Measurements from ENCODE around the gene CLCNKB.
"Not testable (repeated sequence)": the region's sequence is repeated elsewhere in the genome, so short reads cannot be mapped to it uniquely, and the experiment has no call there.

CLCNKB gene

DNA sequence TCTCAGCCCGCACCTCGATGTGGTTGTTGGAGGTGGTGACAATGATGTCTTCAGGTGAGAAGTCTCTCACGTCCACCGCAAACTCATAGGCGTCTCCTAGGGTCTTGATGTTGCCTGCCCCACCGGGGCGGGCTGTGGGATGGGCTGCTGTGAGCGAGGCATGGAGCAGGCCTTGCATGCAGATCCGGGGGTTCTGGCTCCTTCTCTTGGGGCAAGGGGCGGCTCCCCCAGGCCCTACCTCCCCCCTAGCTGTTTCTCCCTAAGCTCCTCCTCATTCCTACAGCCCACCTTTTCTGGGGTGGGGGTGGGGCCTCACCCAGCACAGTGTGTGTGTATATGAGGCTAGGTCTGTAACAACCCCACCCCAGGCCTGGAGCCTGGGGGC is 26.5 kb upstream of the CLCNKB start:
- Histone ChIP-seq H3K27me3 (ENCODE audit: control insufficient read depth, insufficient read depth, low read length) (peaks cover 5% of the 10 kb centered on the region), H3K36me3 (ENCODE audit: control insufficient read depth, insufficient read depth, low read length) (no peaks in the 10 kb centered on the region), H3K4me3 (ENCODE audit: low read depth, low read length) (no peak overlapping the region), H3K9ac (ENCODE audit: low read depth, low read length) (no peak overlapping the region), H3K4me1 (ENCODE audit: control insufficient read depth, insufficient read depth, low read length) (peaks cover 8% of the 10 kb centered on the region), H3K9me3 (ENCODE audit: control insufficient read depth, insufficient read depth, low read length) (no peaks in the 10 kb centered on the region)

DNA sequence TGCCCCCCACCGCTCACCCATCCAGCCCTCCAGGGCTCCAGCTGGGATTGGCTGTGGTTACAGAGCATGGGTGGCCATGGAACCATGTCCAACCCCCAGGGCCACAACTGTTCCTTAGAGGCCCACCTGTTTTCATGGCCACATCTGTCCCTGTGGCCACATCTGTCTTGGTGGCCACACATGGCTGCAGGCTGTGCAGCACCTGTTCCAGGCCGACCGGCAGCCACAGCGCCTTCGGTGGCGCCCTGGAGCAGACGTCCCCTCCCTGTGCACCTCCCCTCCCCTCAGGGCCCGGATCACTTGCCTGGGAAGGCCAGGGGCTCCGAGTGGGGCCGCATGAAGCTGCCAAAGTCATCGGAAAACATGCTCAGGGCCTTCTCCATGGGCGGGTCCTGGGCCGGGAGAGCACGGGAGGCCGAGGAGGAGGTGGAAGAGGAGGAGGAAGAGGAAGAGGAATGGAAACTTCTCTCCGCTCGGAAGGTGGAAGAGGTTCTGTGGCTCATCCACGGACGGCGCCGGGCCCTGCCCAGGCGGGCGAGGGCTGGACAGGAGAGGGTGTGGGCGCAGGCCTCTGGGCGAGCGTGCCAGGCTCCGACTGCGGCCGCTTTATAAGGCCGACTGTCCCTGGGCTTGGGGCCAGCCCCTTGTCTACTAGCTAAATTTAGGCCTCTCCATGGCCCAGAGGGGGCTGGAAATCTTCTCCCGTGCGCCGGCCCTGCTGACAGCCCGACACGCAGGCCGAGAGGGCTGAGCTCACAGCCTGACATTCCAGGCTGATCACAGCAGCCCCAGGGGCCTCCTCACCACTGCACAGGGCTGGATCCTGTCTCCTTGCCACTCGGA is 25.9 kb upstream of the CLCNKB start, which contains the start of gene HSPB7:
TSS of gene HSPB7 (minus strand) at position 583 of the 843 bp plus-strand sequence. CDS start at position 503, 80 bp downstream.
- no peak within 1 kb of the TSS for H3K4me3 ChIP-seq (ENCODE audit: low read depth, low read length)
- no peaks in the 10 kb centered on the region for H3K9me3 ChIP-seq (ENCODE audit: control insufficient read depth, insufficient read depth, low read length)
- no peak within 1 kb of the TSS for H3K9ac ChIP-seq (ENCODE audit: low read depth, low read length)
- peaks cover 5% of the 10 kb centered on the region for H3K4me1 ChIP-seq (ENCODE audit: control insufficient read depth, insufficient read depth, low read length)
- peaks cover 8% of the 10 kb centered on the region for H3K27me3 ChIP-seq (ENCODE audit: control insufficient read depth, insufficient read depth, low read length)
- H3K36me3 ChIP-seq (ENCODE audit: control insufficient read depth, insufficient read depth, low read length), result no peaks in the 10 kb centered on the region

DNA sequence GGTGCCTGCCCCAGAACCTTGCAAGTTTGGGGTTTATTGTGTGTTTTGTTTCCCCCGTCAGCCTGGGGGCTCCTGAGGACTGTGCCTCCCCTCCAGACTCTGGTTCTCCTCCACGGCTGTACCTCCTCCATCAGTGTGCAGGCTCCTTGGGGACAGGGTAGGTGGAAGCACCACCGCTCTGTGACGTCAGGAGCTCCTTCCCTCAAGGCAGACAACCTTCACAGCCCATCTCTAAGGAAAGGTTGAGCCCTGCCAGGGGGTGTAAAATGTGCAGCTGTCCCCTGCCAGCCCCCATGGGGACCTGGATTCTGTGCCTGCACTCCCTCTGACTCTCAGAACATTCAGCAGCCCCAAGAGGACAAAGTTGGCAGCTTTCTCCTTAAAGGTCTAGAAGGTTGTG is 25.3 kb upstream of the CLCNKB start:
- Histone ChIP-seq H3K9ac (ENCODE audit: low read depth, low read length) (no peak overlapping the region), H3K4me3 (ENCODE audit: low read depth, low read length) (no peak overlapping the region), H3K4me1 (ENCODE audit: control insufficient read depth, insufficient read depth, low read length) (peaks cover 5% of the 10 kb centered on the region), H3K27me3 (ENCODE audit: control insufficient read depth, insufficient read depth, low read length) (peaks cover 8% of the 10 kb centered on the region), H3K9me3 (ENCODE audit: control insufficient read depth, insufficient read depth, low read length) (no peaks in the 10 kb centered on the region), H3K36me3 (ENCODE audit: control insufficient read depth, insufficient read depth, low read length) (no peaks in the 10 kb centered on the region)

DNA sequence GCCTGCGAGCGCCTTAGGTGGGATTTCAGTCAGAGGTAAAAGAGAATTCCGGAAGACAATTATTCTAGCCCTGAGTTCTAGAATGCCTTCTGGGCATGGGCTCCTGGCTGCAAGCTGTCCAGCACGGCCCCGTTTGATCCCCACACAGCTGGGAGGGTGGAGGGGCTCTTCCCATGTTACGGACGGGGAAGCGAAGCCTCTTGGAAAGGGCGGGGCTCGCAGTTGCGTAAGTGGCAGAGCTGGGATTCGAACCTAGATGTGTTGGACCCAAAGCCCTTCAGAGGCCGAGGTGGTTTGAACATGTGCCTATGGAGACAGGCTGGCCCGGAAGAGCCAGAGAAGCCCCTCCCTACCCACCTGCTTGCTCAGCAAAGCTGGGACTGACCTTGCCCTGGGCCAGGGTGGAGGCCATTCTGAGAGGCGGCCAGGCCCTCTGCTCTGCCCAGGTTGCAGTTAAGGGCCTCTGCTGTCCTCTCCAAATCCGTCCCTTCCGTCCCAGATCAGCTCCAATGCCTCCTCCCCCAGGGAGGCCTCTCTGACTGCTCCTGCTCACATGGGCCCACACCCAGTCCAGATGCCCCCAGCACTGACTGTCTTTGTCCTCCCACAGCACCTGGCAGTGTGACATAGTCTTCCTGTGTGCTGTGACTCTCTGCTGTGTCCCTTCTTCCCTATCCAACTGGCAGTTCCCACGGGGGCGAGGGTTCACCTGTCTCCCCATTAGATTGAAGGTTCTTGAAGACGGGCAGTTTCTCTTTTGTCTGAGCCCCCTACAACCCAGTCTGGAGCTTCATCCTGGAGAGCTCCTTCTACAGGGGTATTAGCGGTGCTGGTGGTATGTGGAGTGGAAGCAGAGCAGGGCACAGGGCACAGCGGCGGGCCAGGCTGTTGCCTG is 24.6 kb upstream of the CLCNKB start:
- Histone ChIP-seq H3K27me3 (ENCODE audit: control insufficient read depth, insufficient read depth, low read length) (peaks cover 9% of the 10 kb centered on the region), H3K9me3 (ENCODE audit: control insufficient read depth, insufficient read depth, low read length) (no peaks in the 10 kb centered on the region), H3K36me3 (ENCODE audit: control insufficient read depth, insufficient read depth, low read length) (no peaks in the 10 kb centered on the region), H3K9ac (ENCODE audit: low read depth, low read length) (peak overlapping the region; percentile 8), H3K4me1 (ENCODE audit: control insufficient read depth, insufficient read depth, low read length) (peaks cover 2% of the 10 kb centered on the region), H3K4me3 (ENCODE audit: low read depth, low read length) (no peak overlapping the region)

DNA sequence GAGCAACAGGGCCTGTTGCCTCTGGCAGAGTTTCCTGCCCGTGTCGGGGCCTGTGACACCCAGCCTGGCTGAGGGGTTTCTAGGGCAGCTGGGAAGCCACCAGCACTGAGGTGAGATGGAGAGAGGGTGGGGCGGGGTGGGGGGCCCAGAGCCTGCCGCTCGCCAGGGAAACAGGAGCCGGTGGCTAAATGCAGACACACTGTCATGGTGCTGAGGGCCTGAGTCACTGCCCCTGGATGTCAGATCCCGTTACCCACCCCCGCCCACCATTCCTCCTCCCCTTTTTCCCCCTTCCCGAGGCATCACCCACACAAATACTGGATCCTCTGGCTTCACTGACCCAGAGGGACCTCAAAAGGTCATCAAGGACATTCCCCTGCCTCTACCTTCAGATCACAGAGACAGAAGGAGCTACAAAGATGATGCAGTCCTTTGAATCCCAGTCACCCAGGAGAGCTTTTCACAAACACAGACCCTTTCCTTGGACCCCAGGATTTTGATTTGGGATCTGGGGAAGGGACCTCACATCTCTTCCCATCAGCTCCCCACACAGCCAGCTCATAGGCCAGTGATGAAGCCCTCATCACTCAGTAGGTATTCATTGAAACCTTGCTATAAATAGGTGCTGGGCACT is 23.8 kb upstream of the CLCNKB start:
- Histone ChIP-seq H3K9ac (ENCODE audit: low read depth, low read length) (no peak overlapping the region), H3K36me3 (ENCODE audit: control insufficient read depth, insufficient read depth, low read length) (no peaks in the 10 kb centered on the region), H3K4me1 (ENCODE audit: control insufficient read depth, insufficient read depth, low read length) (peaks cover 2% of the 10 kb centered on the region), H3K9me3 (ENCODE audit: control insufficient read depth, insufficient read depth, low read length) (no peaks in the 10 kb centered on the region), H3K4me3 (ENCODE audit: low read depth, low read length) (no peak overlapping the region), H3K27me3 (ENCODE audit: control insufficient read depth, insufficient read depth, low read length) (peaks cover 10% of the 10 kb centered on the region)

DNA sequence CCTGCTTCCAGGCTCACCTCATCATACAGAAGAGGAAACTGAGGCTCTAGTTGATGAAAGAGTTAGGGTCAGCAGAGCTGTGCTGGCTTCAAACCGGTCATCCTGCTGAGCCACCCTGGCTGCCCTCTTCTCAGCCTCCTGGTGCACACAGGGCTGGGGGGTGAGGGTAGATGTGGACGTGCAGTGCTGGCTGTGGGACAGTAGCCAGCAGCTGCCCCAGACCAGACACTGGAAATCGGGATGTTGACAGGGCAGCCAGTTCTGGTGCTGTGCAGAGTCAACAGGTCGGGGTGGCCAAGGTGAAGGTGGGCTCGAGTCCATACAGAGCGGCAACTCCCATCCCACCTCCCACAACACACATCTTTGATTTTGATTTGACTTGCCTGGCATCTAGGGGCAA is 23.3 kb upstream of the CLCNKB start:
- H3K27me3 ChIP-seq (ENCODE audit: control insufficient read depth, insufficient read depth, low read length), result peaks cover 10% of the 10 kb centered on the region
- no peaks in the 10 kb centered on the region for H3K4me1 ChIP-seq (ENCODE audit: control insufficient read depth, insufficient read depth, low read length)
- H3K9ac ChIP-seq (ENCODE audit: low read depth, low read length), result no peak overlapping the region
- no peaks in the 10 kb centered on the region for H3K9me3 ChIP-seq (ENCODE audit: control insufficient read depth, insufficient read depth, low read length)
- no peaks in the 10 kb centered on the region for H3K36me3 ChIP-seq (ENCODE audit: control insufficient read depth, insufficient read depth, low read length)
- no peak overlapping the region for H3K4me3 ChIP-seq (ENCODE audit: low read depth, low read length)

DNA sequence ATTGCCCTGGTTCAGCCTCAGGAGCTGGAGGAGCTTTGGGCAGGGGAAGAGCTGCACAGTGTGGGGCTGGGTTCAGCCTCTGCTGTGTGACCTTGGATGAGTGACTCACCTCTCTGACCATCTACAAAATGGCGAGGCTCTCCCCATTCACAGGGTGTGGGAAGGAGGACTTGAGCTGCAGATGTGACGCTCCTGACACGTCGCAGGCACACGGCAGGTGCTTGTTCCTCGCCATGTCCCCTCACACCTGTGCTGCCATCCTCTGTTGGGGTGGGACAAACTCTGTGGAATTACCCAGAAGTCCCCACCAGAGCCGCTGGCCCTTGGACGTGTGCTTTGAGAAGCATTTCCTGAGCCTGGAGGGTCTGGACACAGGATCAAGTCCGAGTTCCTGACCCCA is 22.7 kb upstream of the CLCNKB start:
- H3K9me3 ChIP-seq (ENCODE audit: control insufficient read depth, insufficient read depth, low read length); H3K9ac ChIP-seq (ENCODE audit: low read depth, low read length); H3K36me3 ChIP-seq (ENCODE audit: control insufficient read depth, insufficient read depth, low read length); H3K4me3 ChIP-seq (ENCODE audit: low read depth, low read length); H3K4me1 ChIP-seq (ENCODE audit: control insufficient read depth, insufficient read depth, low read length): not testable (repeated sequence)
- peaks cover 10% of the 10 kb centered on the region for H3K27me3 ChIP-seq (ENCODE audit: control insufficient read depth, insufficient read depth, low read length)

DNA sequence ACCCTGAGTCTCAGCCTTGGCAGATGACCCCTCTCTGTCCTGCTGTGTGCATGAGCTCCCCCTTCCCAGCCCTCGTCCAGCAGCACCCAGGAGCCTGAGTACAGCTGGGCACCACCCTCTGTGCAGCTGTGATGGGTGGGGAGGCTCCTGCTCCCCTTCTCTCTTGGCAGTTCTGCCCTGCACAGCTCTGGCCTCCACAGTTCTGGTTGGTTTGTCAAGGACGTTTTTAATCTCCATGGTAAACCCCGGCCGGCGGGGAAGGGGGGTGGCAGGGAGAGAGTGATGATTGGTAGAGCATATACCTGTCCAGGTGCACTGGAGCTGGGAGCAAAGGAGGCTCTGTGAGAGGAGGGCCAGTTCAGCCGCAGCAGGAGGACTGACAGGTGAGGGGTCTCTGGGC is 21.9 kb upstream of the CLCNKB start, which contains the start of gene CLCNKA:
TSS of gene CLCNKA (plus strand) at position 356 of the 400 bp plus-strand sequence. CDS start 584 bp downstream, outside the sequence.
- Histone ChIP-seq H3K4me1 (ENCODE audit: control insufficient read depth, insufficient read depth, low read length) (no peaks in the 10 kb centered on the region), H3K27me3 (ENCODE audit: control insufficient read depth, insufficient read depth, low read length) (peaks cover 10% of the 10 kb centered on the region), H3K9ac (ENCODE audit: low read depth, low read length) (no peak within 1 kb of the TSS), H3K9me3 (ENCODE audit: control insufficient read depth, insufficient read depth, low read length) (no peaks in the 10 kb centered on the region), H3K4me3 (ENCODE audit: low read depth, low read length) (no peak within 1 kb of the TSS), H3K36me3 (ENCODE audit: control insufficient read depth, insufficient read depth, low read length) (no peaks in the 10 kb centered on the region)

DNA sequence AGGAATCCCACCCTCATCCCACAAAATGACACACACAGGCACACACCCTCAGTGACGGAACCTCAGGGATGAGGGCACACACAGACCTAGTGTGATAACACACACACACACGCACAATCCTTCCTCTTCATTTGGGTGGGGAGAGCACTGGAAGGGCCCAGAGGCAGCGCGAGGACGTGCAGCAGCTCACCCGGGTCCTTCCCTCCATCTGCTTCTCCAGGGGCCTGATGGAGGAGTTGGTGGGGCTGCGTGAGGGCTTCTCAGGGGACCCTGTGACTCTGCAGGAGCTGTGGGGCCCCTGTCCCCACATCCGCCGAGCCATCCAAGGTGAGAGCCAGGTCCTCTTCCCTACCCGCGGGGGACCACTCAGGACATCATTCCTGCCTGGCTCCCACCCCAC is 21.2 kb upstream of the CLCNKB start:
- peaks cover 10% of the 10 kb centered on the region for H3K27me3 ChIP-seq (ENCODE audit: control insufficient read depth, insufficient read depth, low read length)
- H3K4me3 ChIP-seq (ENCODE audit: low read depth, low read length), result no peak overlapping the region
- H3K4me1 ChIP-seq (ENCODE audit: control insufficient read depth, insufficient read depth, low read length), result no peaks in the 10 kb centered on the region
- H3K36me3 ChIP-seq (ENCODE audit: control insufficient read depth, insufficient read depth, low read length), result no peaks in the 10 kb centered on the region
- H3K9ac ChIP-seq (ENCODE audit: low read depth, low read length), result no peak overlapping the region
- no peaks in the 10 kb centered on the region for H3K9me3 ChIP-seq (ENCODE audit: control insufficient read depth, insufficient read depth, low read length)

DNA sequence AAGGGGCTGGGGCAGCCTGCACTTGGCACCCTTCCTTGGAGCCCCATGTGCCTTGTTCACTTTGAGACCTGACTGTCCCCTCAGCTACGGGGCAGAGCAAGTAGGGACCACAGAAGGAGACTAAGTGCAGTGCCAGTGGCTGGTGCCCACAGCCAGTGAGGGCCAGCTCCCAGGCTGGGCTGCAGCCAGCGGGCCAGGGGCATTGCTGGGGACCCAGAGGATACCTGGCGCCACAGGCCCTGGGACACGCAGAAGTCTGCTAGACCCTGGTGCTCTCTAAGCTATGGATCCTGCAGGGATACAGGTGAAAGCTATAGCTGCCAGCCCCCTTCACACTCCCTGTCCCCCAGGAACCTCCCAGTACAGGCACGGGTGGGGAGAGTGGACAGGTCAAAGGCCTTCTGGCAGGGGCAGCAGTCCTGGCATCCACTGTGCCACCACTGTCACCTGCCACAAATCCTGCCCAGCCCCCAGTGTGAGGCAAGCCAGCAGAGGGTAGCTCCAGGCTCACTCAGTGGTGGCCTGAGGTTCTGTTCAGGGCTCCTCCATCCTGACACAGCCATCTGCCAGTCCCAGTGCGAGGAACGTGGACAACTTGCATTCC is 20.4 kb upstream of the CLCNKB start:
- H3K9ac ChIP-seq (ENCODE audit: low read depth, low read length), result no peak overlapping the region
- H3K9me3 ChIP-seq (ENCODE audit: control insufficient read depth, insufficient read depth, low read length), result no peaks in the 10 kb centered on the region
- no peaks in the 10 kb centered on the region for H3K4me1 ChIP-seq (ENCODE audit: control insufficient read depth, insufficient read depth, low read length)
- H3K36me3 ChIP-seq (ENCODE audit: control insufficient read depth, insufficient read depth, low read length), result no peaks in the 10 kb centered on the region
- peaks cover 10% of the 10 kb centered on the region for H3K27me3 ChIP-seq (ENCODE audit: control insufficient read depth, insufficient read depth, low read length)
- no peak overlapping the region for H3K4me3 ChIP-seq (ENCODE audit: low read depth, low read length)

DNA sequence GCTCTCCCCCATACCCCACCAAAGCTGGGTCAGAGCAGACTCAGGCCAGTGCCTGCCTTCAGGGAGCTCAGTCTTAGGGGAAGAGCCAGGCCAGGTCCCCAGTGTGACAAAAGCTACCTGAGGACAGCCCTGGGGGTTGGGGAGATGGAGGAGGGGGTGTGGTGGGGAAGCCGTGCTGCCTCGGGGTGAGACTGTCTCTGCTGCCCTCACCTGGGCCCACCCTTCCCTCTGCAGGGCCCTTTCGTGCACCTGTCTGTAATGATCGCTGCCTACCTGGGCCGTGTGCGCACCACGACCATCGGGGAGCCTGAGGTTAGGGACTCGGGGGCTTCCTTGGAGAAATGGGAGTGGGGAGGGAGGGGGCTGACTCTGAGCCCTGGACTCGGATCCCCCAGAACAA is 17.3 kb upstream of the CLCNKB start:
- H3K4me3 ChIP-seq (ENCODE audit: low read depth, low read length), result peak overlapping the region; percentile 50
- H3K9ac ChIP-seq (ENCODE audit: low read depth, low read length), result not testable (repeated sequence)

More for the DNA sequence above, 17.3 kb upstream of the CLCNKB start:
- H3K9me3 ChIP-seq (ENCODE audit: control insufficient read depth, insufficient read depth, low read length); H3K36me3 ChIP-seq (ENCODE audit: control insufficient read depth, insufficient read depth, low read length); H3K27me3 ChIP-seq (ENCODE audit: control insufficient read depth, insufficient read depth, low read length); H3K4me1 ChIP-seq (ENCODE audit: control insufficient read depth, insufficient read depth, low read length): not testable (repeated sequence)

Data from iPS-15b (cell line).